GM12872 (cell line): ENCODE data around the gene ELOVL6.

ENCODE experiments used
- CTCF ChIP-seq: IDR thresholded peaks from 3 replicates; pipeline ENCODE4 v1.5.1; 2011; ENCODE audit warnings: low read depth, mild to moderate bottlenecking, low read length, moderate library complexity; ENCODE audit not compliant: insufficient read depth

Gene ELOVL6

GRCh38 chr4:110042545-110043517 is 155.6 kb downstream of the ELOVL6 start:
- TF ChIP-seq CTCF, result no peak

GRCh38 chr4:110041735-110042134 is 156.7 kb downstream of the ELOVL6 start:
- TF ChIP-seq CTCF, result no peak

DNA sequence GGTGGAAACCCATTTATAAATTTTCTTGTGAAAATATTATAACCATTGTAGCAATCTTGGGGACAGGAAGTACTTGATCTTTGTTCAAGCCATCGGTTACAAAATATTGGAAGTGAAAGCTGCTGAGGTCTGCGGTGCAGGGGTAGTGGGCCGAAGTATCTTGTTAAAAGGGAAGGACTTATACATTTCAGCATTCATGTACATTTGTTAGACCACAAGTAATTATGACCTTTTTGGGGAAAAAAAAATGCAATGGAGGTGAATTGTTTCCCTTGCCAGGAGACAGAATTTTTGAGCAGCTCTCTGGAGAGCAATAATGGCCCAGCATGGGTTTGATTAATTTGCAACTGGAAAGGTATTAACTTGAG is 164.4 kb downstream of the ELOVL6 start:
- TF ChIP-seq CTCF, result no peak

- TF ChIP-seq CTCF, result no peak
Measured at GRCh38 chr4:110033355-110034025, 164.9 kb downstream of the ELOVL6 start.

GRCh38 chr4:110032603-110033002 is 165.8 kb downstream of the ELOVL6 start:
- no peak for TF ChIP-seq CTCF

DNA sequence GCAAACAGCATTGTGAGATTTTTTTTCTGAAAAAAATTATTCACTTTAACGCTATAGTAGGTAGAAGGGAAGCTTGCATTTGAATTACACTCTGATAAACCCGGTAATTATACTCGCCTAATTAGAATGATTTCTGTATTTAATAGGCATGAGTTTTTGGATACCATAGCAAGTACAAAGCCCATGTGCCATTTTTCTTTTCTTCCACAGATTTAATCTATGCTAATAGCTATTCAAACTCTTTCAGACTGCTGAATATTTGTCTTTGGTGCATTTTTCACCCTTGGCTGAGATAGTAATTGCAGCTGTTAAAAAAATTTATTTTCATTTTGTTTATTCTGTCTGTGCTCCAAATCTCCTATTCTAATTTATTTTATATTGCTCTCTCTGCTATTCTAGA is 172.7 kb downstream of the ELOVL6 start:
- no peak for TF ChIP-seq CTCF

- TF ChIP-seq CTCF, result no peak
Measured at GRCh38 chr4:110025056-110025455, 173.4 kb downstream of the ELOVL6 start.
